Progenitor cell of endocrine pancreas (in vitro differentiated cells): ENCODE data around the gene NUPR1. TPM values are rescaled to one million over a fixed set of nuclear protein-coding genes. Genes with fewer than 3 reads are reported as not detected.

Experiments used
- DNase-seq: peaks from one replicate; pipeline ENCODE4 v3.0.0; 2021; ENCODE audit warnings: low spot score; ENCODE audit not compliant: unreplicated experiment
- H3K27ac Mint-ChIP-seq: 2 replicates; pipeline ENCODE4 v1.8.0; 2021; ENCODE audit warnings: mild to moderate bottlenecking, moderate library complexity, mixed read lengths
- H3K27me3 Mint-ChIP-seq: 2 replicates; pipeline ENCODE4 v1.8.0; 2021; ENCODE audit warnings: mixed read lengths
- H3K36me3 Mint-ChIP-seq: 2 replicates; pipeline ENCODE4 v1.8.0; 2022; ENCODE audit warnings: mixed read lengths; ENCODE audit not compliant: insufficient read depth
- H3K4me1 Mint-ChIP-seq: 2 replicates; pipeline ENCODE4 v1.8.0; 2021; ENCODE audit warnings: low read depth, mixed read lengths
- H3K4me3 Mint-ChIP-seq: 2 replicates; pipeline ENCODE4 v1.8.0; 2021; ENCODE audit warnings: low read depth, mild to moderate bottlenecking, moderate library complexity, mixed read lengths
- H3K9me3 Mint-ChIP-seq: 2 replicates; pipeline ENCODE4 v1.8.0; 2021; ENCODE audit warnings: low read depth, mixed read lengths
- CTCF ChIP-seq: fragments of 200-600 bp; sonication (generic); IDR thresholded peaks from one replicate; pipeline ENCODE4 v1.5.0; 2021; ENCODE audit warnings: antibody characterized with exemption, mild to moderate bottlenecking; ENCODE audit not compliant: unreplicated experiment
- total RNA-seq: library from RNA; stranded (reverse); gene quantifications from 2 replicates; pipeline ENCODE4 v1.2.1, GENCODE V29; 2021

NUPR1 gene
- total RNA-seq, 1 donor from 2014 or later = not detected

DNA sequence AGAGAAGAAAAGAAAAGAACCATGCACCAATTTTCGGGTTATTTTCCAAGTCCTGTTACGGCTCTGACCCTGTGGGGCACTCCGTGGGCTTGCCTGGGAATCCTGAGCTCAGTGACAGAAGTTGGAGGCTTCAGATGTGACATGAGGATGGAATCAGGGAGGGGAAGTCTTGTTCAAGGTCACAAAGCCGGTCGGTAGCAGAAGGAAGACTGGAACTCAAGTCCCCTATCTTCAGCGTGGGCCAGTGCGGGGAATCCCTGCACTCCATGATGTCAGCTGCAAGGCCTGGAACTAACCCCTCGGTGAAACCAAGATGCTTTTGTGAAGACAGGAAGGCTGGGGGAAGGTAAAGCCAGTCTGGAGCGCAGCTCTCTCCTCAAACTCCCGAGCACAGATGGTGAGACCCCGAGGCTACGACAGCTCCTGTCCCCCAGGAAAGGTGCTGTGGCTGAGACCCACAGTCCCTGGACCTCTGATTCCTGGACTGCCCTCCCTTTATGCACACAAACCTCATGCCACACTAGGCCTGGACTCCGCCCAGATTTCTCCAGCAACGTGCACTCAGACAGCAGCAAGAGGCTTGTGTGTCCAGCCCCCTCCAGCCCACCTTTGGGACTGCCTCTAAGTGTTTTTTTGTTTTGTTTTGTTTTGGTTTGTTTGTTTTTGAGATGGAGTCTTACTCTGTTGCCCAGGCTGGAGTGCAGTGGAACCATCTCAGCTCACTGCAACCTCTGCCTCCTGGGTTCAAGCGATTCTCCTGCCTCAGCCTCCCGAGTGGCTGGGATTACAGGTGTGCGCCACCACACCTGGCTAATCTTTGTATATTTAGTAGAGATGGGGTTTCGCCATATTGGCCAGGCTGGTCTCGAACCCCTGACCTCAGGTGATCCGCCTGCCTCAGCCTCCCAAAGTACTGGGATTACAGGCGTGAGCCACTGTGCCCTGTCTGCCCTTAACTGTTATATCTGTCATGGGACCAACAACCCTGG is 26.7 kb downstream of the NUPR1 start:
- Mint-ChIP-seq H3K27ac (no peak overlapping the region), H3K4me3 (no peak overlapping the region), H3K9me3 (no peaks in the 10 kb centered on the region), H3K36me3 (no peaks in the 10 kb centered on the region), H3K4me1 (no peaks in the 10 kb centered on the region), H3K27me3 (no peaks in the 10 kb centered on the region)
- DNase-seq = no peak
- no peak for TF ChIP-seq CTCF

DNA sequence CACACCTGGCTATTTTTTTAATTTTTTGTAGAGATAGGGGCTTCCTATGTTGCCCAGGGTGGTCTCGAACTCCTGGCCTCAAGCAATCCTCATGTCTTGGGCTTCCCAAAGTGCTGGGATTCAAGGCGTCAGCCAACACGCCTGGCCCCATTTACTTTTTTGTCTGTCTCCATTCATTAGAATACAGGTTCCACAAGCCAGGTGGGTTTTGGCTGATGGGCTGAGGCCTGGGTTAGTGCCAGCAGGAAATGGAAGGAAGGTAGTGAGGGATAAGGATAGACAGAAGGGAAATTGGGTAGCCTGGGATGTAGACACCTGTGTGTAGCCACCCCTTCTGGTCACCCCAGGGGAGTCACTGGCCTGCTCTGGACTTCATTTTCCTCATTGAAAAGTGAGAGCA is 27.7 kb downstream of the NUPR1 start:
- no peaks in the 10 kb centered on the region for H3K9me3 Mint-ChIP-seq
- peak overlapping the region; percentile 56 for H3K27ac Mint-ChIP-seq
- H3K36me3 Mint-ChIP-seq = no peaks in the 10 kb centered on the region
- DNase-seq = no peak
- no peak for TF ChIP-seq CTCF
- no peak overlapping the region for H3K4me3 Mint-ChIP-seq
- H3K4me1 Mint-ChIP-seq = no peaks in the 10 kb centered on the region
- H3K27me3 Mint-ChIP-seq = peaks cover 8% of the 10 kb centered on the region

GRCh38 chr16:28505489-28506137 is 33.2 kb downstream of the NUPR1 start:
- DNase-seq = no peak
- H3K36me3 Mint-ChIP-seq = no peaks in the 10 kb centered on the region
- peaks cover 13% of the 10 kb centered on the region for H3K27me3 Mint-ChIP-seq
- no peak overlapping the region for H3K4me3 Mint-ChIP-seq
- H3K9me3 Mint-ChIP-seq = no peaks in the 10 kb centered on the region
- no peak overlapping the region for H3K27ac Mint-ChIP-seq
- no peaks in the 10 kb centered on the region for H3K4me1 Mint-ChIP-seq
- TF ChIP-seq CTCF = no peak

DNA sequence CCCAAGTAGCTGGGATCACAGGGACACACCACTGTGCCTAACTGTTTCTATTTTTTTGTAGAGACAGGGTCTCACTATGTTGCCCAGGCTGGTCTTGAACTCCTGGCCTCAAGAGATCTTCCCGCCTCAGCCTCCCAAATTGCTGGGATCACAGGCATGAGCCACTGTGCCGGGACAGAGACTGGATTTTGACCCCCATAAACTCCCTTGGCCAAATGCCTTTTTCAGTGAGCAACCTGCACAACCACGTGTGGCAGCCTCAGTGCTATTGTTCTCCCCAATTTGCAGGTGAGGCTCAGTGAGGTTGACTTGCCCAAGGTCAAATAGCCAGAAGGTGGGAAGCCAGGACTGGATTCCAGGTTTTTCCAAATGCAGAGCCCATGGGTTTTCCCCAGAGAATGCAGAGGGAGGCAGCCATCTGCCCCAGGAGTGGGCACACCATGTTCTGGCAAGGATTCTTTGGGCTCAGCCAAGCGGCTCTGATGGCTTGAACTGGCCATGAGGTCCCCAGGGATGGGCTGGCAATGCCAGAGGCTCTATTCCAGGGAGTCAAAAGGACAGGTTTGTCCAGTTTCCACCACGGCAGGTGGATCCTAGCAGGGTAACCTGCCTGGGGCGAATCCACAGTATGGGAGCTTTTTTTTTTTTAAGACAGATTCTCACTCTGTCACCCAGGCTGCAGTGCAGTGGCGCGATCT is 33.9 kb downstream of the NUPR1 start:
- Mint-ChIP-seq H3K4me3 (no peak overlapping the region), H3K9me3 (no peaks in the 10 kb centered on the region), H3K27ac (no peak overlapping the region), H3K36me3 (no peaks in the 10 kb centered on the region), H3K27me3 (peaks cover 16% of the 10 kb centered on the region), H3K4me1 (no peaks in the 10 kb centered on the region)
- no peak for TF ChIP-seq CTCF
- no peak for DNase-seq
